ENCODE measurements around the gene COL5A1.
"Not testable (repeated sequence)": the region's sequence is repeated elsewhere in the genome, so short reads cannot be mapped to it uniquely, and the experiment has no call there.

Gene COL5A1

DNA sequence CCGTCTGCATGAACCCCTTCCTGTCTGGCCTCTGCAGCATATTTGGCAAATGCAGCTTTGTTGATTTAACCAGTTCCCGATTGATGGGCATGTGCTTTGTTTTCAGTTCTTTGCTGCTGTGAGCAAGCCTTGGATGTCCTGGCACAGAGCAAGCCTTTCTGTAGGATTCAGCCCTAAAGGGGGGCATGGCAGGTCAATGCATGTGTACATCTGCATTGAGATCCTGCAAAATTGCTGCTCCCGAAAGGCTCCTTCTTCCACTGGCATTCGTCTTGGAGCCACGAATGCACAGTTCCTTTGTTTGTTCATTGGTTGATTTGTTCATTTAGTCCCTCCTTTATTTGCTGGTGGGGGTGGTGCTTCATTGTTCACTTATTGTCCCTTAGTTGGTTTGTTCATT is 34.8 kb downstream of the COL5A1 start:
- in situ Hi-C loops (cut with MboI; ENCODE audit: low sequenced_read_pairs): no loop called here

DNA sequence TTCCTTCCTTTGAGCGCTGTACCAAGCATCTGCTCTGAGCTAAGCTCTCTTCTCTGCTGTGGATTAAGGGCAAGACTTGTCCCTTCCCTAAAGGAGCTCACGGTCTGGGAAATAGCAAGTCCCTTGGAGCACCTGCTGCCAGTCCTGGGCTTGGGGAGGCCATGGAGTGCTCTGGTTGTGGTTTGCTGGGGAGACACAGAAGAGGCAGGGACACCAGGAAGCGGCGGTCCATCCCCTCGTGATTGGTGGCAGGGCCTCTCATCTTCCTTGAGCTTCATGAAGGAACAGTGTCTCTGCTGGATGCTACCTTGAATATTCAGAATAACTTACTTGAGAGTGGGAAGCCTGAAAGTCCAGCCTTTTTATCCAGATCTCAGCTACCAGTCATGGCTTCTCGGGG is 35.3 kb downstream of the COL5A1 start:
- in situ Hi-C loops (cut with MboI; ENCODE audit: low sequenced_read_pairs): no loop called here

DNA sequence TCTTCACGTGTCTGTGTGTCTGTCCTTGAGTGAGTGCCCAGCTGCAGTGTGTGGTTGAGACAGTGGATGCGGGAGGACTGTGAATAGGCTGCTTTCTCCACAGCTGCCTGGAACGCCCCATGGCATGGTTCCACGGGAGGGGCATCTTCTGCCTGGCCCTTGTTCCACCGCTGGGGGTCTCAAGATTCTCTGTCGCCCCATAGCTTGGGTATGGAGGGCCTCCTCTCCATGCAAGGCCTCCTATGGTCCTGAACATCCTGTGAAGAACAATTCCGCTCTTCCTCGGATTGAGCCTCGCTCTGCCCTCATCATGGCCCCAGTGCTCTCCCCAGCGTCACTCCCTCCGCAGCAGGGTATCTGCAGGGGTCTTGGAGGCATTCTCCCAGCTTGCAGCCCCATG is 36.1 kb downstream of the COL5A1 start:
- in situ Hi-C loops (cut with MboI; ENCODE audit: low sequenced_read_pairs): no loop called here

DNA sequence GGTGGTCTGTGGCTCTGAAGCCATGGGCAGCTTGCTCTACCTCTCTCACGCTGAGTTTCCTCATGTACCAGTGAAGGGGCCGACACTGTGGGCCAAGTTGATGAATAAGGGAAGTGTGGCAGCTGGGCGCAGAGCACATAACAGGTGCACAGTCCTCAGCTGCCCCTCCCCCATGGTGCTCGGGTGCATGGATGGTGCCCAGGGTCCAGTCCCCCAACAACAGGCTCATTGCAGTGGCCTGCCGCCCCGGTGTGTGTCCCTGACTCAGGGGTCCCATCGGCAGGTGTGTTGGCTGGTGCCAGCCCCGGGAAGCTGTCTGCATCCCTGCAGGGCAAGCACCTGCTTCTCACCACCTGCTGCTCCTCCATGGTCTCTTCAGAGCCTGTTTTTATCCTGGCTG is 36.6 kb downstream of the COL5A1 start:
- in situ Hi-C loops (cut with MboI; ENCODE audit: low sequenced_read_pairs): no loop called here

DNA sequence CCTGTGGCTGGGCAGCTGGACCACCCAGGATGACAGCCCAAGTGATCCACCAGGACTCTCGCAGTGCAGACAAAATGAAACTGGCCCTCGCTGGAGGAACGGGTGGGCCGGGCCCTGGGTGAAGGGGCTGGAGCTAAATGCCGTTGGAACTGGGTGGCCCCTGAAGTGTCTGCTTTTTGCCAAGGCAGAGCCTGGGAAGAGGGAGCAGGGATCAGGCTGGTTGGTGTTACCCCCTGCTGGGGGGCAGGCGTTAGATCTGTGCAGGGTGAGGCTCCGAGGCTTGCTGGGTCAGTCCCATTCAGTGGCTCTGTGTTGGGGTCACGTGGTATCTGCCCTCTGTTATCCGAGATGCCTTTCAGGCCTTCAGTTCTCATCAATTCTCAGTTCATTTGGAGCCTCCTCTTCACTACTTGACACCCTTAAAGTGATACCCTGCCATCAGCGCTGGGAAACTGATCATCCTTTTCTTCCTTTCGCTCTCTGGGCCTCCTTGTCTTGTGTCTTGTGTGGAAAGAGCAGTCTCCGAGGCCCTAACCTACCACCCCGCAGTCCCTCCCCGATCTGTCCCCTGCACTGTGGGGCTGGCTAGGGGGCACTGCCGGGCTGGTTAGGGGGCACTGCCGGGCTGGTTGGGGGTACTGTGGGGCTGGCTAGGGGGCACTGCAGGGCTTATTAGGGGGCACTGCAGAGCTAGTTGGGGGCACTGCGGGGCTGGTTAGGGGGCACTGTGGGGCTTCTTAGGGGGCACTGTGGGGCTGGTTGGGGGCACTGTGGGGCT is 37.3 kb downstream of the COL5A1 start:
- in situ Hi-C loops (cut with MboI; ENCODE audit: low sequenced_read_pairs): no loop called here

DNA sequence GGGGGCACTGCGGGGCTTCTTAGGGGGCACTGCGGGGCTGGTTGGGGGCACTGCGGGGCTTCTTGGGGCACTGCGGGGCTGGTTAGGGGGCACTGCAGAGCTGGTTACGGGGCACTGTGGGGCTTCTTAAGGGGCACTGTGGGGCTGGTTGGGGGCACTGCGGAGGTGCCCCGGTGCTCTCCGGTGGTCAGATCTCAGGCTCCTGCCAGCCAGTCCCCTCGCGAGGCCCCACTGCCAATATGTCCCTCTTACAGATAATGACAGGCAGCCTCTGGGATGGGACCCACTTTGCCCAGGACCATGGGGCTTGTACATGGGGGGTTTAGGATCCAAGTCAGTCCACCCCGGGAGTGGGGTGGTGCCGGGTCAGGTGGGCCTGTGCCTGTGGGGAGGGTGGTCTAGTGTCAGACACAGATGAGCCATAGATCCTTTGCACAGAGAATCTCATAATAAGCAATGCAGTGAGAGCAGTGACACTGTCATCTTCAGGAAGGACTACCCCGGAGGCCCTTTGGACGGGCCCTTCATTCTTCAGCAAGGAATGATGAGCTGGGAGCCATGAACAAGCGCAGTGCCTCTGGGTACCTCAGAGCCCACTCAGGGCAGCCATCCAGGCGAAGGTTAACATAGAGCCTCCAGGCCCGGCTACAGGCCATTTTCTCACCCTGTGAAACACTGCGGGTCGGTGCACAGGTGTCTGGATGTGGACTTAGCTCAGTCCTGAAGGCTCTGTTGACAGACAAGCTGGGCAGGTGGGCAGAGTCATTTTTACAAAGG is 38.2 kb downstream of the COL5A1 start:
- in situ Hi-C loops (cut with MboI; ENCODE audit: low sequenced_read_pairs): no loop called here

DNA sequence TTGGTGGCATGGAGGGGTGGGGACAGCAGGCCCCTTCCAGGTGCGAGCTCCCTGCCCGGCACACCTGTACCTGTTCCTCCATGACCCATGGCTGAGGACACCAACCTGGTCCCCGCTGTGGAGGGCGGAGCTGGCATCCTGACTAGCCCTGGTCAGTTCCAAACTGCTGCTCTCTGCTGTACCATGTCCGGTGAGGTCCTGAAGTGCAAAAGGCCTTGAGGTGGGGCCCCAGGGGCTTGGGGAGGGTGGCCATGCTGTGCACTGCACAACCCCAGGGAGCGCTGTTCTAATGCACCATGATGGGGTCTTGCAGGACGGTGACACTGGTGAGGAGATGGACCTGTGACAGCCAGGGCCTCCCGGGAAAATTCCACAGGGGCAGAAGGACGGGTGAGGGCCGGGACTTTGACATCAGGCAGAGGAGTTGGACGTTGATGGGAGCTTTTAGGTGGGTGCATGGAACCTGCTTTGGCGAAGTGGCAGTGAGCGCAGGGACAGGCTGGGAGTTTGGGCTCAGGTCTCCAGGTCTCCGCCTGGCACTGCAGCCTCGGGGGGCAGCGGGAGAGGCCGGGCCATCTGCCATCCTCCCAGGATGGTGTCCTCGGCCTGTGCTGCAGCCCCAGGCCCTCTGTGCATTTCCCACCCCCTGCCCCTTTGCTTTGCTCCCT is 38.9 kb downstream of the COL5A1 start:
- in situ Hi-C loops (cut with MboI; ENCODE audit: low sequenced_read_pairs): no loop called here

DNA sequence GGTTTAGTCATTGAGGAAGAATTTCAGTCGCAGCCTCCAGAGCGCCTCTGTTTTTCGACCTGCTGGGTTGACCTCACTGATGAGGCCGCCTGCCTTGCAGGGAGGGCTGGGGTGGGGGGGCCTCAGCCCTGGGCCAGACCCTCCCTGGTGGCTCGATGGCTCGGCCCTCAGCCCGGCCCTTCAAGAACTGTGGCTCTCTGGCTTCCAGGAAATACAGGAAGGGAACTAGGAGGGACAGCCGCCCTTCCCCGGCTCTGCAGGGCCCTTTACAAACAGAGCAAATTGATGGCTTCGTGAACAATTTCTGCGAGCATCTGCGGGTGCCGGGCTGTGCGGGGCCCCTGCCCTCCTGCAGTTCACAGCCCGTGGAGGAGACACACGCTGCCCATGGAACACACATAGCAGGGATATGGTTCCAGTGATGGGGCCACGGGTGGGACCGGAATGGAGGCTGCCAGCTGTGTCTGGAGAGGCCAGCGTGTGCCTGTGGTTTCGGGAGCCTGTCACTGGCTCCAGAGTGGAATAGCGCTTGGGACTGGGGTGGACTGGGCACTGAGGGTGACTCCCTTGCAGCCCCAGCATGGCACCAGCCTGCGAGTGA is 39.6 kb downstream of the COL5A1 start:
- in situ Hi-C loops (cut with MboI; ENCODE audit: low sequenced_read_pairs): no loop called here

DNA sequence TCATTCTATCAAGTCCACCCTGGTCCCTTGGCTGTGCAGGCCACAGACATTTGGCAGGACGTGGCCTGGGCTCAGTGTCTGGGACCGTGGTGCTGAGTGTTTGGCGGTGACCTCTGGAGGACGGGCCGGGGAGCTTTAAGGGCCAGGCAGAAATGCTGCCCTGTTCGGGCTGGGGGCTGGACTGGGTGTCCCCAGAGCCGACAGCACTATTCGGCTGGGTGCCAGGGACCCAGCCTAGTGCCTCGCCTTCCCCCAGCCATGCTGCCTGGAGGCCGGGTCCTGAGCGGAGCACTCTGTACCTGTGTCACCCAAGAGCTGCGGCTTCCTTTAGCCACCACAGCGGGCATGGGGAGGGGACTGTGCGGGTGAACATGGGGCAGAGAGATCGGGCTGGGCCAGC is 40.4 kb downstream of the COL5A1 start:
- in situ Hi-C loops (cut with MboI; ENCODE audit: low sequenced_read_pairs): no loop called here

DNA sequence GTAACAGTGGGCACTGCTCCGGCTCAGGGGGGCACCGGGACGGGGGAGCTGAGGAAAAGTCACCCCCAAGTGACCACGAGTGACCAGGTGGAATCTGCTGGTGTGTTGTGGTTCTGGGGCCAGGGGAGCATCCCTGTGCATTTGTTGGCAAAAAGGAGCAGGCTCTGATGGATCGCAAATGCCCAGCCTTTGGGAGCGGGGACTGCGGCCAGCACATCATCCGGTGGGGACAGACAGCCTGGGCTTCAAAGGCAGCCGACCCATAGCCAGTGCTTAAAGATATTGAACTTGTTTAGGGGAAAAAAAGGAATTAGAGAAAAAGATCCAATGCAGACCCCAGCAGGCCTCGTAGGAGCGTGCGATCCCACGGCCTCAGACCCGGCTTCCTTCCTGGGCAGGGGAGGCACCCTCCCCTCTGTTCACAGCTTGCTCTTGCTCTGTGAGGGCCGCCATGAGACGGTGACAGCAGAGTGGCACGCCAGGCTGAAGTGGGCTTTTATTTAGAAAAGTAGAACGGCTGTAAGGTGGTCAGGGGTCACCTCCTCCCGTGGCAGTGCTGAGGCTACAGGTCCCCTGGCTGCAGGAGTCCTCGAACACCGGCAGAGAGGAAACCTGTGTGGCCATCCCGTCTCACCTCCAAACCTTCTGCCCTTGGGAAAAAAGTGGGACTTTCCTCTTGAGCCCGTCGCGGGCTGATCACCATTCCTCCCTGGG is 41.2 kb downstream of the COL5A1 start:
- in situ Hi-C loops (cut with MboI; ENCODE audit: low sequenced_read_pairs): no loop called here

DNA sequence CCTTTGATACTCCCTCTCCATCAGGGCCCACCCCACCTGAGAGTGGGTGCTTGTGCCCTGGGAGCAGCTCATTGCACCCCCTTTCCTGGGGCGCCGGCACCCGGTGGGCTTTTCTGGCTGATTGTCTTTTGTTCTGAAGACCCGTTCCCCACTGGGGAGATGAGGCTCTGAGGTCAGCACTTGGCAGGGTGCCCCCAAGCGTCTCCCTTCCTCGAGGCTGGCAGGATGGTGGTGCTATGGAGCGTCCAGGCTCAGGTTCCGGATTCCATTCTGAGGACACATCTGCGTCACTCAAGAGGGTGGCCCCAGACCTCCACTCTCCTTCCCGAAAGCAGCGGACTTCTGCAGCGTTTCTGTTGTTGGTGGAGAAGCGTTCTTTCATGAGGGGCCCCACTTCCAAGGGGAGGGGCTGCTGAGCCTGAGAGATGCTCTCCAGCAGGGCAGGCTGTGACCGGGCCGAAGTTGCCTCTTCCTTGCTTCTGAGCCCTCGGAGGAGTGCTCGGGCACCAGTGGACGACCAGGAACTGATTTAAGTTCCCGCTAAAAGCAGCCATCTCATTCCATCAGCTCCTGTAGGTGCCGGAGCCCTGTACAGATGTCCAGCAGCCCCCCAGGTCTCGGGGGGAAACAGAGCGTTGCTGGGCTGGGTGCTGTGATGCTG is 42.2 kb downstream of the COL5A1 start:
- in situ Hi-C loops (cut with MboI; ENCODE audit: low sequenced_read_pairs): no loop called here

DNA sequence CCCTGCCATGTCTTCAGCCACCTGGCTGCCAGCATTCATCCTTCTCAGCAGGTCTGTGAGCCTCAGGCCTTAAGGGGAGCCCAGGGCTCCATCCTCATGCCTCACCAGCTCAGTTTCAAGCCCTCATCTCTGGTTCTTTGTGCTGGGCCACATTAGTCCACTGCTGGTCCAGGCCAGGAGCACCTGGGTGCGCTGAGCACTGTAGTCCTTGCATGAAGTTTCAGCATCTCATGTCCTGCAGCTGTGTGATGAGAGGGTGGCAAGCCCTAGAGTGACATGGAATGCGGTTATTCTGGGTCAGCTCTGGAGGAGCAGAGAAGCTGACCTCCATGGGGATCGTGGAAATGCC is 42.7 kb downstream of the COL5A1 start:
- in situ Hi-C loops (cut with MboI; ENCODE audit: low sequenced_read_pairs): no loop called here

DNA sequence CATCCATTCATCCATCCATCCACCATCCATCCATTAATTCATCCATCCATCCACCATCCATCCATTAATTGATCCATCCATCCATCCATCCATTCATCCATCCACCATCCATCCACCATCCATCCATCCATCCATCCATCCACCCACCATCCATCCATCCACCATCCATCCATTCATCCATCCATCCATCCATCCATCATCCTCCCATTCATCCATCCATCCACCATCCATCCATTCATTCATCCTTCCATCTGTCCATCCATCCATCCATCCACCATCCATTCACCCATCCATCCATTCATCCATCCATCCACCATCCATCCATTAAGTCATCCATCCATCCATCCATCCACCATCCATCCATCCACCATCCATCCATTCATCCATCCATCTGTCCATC is 43.3 kb downstream of the COL5A1 start:
- in situ Hi-C loops (cut with MboI; ENCODE audit: low sequenced_read_pairs): not testable (repeated sequence)

DNA sequence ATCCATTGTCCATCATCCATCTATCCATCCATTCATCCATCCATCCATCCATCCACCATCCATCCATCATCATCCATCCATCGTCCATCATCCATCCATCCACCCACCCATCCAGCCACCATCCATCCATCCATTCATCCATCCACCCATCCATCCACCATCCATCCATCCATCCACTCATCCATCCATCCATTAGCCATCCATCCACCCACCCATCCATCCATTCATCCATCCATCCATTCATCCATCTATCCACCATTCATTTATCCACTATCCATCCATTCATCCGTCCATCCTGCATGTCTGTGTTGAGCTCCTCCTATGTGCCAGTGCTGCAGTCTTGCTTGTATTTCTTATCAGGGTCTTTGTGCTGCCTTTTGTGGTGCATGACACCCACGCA is 44.2 kb downstream of the COL5A1 start:
- in situ Hi-C loops (cut with MboI; ENCODE audit: low sequenced_read_pairs): no loop called here

DNA sequence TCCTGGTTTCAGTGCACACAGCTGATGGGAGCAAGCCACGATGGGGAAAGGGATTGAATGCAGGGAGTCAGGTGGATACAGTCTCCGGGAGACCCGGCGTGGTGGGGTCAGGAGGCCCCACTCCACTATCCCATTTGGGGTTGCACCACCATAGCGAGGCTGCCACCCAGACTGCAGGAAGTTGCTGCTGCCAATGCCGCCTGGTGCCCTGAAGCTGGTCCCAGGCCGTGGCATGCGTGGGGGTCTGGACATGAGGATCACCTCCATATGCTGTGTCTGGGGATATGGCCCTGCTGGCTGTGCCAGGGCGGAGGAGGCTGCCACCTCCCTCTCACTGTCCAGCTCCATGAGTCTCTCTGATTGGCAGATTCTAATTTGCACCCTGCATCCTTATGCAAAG is 45.3 kb downstream of the COL5A1 start:
- in situ Hi-C loops (cut with MboI; ENCODE audit: low sequenced_read_pairs): no loop called here

DNA sequence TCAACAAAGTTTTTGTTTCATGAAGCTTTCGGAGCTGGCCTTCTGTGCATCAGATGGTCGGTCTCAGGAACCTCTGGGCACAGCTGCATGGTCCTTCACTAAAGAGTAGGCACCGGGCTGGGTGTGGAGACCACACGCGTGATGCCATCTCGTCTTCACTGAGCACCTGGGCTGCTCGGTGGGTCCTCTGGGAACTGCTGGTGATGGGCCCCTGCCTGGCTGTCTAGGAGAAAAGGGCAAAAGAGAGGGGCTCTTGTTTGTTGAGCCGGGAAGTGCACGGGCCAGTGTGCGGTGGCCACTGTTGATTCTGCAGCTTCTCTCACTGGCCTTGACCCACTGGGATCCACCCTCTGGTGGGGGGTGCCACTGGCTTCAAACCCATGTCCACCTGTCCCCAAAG is 46.0 kb downstream of the COL5A1 start:
- in situ Hi-C loops (cut with MboI; ENCODE audit: low sequenced_read_pairs): no loop called here

DNA sequence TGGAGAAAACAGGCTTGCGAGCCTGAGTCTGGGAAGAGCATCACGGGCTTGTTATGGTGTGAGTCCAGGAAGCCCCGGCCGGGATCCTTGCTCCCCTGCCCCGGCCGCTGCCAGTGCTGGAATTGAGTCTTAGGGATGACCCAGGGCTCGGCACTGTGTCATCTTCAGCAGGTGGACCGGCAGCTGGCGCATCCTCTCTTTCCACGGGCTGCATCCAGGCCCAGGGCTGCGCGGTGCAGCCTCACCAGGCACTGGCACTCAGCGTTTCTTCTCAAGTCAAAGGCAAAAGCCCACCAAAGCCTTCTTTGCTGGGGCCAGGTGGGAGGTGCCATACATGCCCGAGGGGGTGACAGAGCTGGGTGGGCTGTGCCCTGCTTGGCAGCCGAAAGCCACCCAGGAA is 46.6 kb downstream of the COL5A1 start:
- in situ Hi-C loops (cut with MboI; ENCODE audit: low sequenced_read_pairs): no loop called here

DNA sequence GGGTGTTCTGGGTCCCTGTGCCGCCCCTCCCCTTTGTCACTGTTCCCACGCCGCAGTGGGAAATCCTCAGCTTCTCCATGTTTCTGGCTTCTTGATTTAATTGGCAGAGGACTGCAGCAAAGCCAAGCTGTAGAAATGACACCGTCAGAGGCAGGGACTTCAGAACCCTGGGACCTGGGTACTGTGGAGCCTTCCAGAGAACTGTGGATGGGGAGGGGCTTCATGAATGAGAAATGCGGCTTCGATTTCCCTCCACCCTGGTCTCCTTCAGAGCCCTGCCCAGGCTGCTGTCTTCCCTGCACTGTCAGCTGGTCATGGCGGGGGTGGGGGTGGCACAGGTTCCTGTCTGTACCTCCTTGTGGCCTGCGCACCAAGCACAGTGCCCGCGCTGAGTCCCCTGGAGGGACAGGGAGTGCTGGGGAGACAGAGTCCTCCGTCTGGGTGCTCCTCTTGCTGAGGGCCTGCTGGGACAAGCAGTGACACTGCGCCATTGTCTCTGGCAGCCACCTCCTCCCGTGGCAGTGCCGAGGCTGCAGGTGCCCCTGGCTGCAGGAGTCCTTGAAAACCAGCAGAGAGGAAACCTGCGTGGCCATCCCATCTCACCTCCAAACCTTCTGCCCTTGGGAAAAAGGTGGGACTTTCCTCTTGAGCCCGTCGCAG is 47.2 kb downstream of the COL5A1 start:
- in situ Hi-C loops (cut with MboI; ENCODE audit: low sequenced_read_pairs): no loop called here

DNA sequence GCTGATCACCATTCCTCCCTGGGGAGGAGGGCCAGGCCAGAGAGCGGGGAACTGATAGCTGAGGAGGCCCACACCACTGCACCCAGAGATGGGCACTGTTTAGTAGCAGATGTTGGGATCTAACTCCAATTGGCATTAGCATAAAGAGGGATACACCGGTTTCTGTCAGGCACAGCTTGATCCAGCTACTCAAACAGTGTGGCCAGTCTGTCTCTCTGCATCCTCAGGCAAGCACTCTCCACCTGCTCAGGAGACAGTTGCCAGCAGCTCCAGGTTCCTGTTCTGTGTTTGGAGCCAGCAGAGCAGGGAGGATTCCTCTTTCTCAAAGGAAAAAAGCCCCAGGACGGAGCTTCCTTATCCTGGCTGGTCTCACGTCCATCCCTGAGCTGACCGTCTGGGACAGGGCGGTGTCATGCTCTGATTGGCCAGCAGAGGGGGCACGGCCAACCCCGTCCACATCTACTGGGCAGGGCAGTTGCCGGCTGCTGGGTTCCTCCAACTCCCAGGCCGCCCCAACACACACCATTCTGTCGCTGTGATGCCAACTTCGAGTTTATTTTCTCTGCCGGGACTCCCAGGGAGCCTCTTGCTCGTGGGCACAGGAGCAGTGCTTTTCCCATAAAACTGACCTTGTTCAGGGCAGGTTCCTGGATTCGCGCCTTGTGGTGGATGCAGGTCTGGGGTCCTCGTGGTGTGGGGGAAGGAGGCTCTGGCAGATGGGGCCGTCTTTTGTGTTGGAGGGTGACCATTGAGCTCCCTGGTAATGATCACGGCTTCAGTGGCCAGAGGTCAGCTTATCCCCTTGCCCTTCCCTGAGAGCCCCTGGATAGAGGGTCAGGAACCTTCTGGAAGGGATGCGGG is 47.9 kb downstream of the COL5A1 start:
- in situ Hi-C loops (cut with MboI; ENCODE audit: low sequenced_read_pairs): no loop called here

All from HL-60/S4 (cell line).